NCI-H2107 (cell line): ENCODE data around the gene MRTO4.
"Not testable (repeated sequence)": the region's sequence is repeated elsewhere in the genome, so short reads cannot be mapped to it uniquely, and the experiment has no call there.

ENCODE experiments used
- DNase-seq: peaks from one replicate; lab custom pipeline; 2025; lab: John Stamatoyannopoulos, UW

Gene MRTO4

GRCh38 chr1:19251305-19252196 is at the start of gene MRTO4, which contains the start of gene EMC1:
Gene MRTO4, plus strand, starts transcription at chr1:19251805. Its CDS starts 31 bp downstream, at chr1:19251836.
Gene EMC1, minus strand, starts transcription at chr1:19251524. Its CDS starts 15 bp downstream, at chr1:19251509.
- peak; percentile 56 for DNase-seq

- no peak for DNase-seq
Measured at GRCh38 chr1:19202396-19202795, 49.2 kb upstream of the MRTO4 start.

- DNase-seq: no peak
Measured at GRCh38 chr1:19203440-19203839, 48.2 kb upstream of the MRTO4 start.

GRCh38 chr1:19204446-19205266 is 46.9 kb upstream of the MRTO4 start:
- DNase-seq: no peak

- no peak for DNase-seq
Measured at GRCh38 chr1:19205403-19205802, 46.2 kb upstream of the MRTO4 start.

- no peak for DNase-seq
Measured at GRCh38 chr1:19205845-19206244, 45.8 kb upstream of the MRTO4 start.

- no peak for DNase-seq
Measured at GRCh38 chr1:19206947-19207346, 44.7 kb upstream of the MRTO4 start.

- no peak for DNase-seq
Measured at GRCh38 chr1:19208710-19209438, 42.7 kb upstream of the MRTO4 start.

GRCh38 chr1:19209439-19209989 is 42.1 kb upstream of the MRTO4 start:
- no peak for DNase-seq

GRCh38 chr1:19209990-19210771 is 41.4 kb upstream of the MRTO4 start, which contains the start of gene UBR4:
Gene UBR4, minus strand, starts transcription at chr1:19210266. Its CDS starts 18 bp downstream, at chr1:19210248.
- peak; percentile 95 for DNase-seq

- no peak for DNase-seq
Measured at GRCh38 chr1:19210772-19211549, 40.6 kb upstream of the MRTO4 start.

GRCh38 chr1:19212167-19212566 is 39.4 kb upstream of the MRTO4 start:
- DNase-seq: no peak

- DNase-seq: no peak
Measured at GRCh38 chr1:19213580-19213979, 38.0 kb upstream of the MRTO4 start.

- not testable (repeated sequence) for DNase-seq
Measured at GRCh38 chr1:19216585-19216984, 35.0 kb upstream of the MRTO4 start.

GRCh38 chr1:19219451-19219850 is 32.2 kb upstream of the MRTO4 start:
- no peak for DNase-seq

GRCh38 chr1:19220080-19220846 is 31.3 kb upstream of the MRTO4 start:
- DNase-seq: no peak

- no peak for DNase-seq
Measured at GRCh38 chr1:19220991-19221390, 30.6 kb upstream of the MRTO4 start.

- DNase-seq: no peak
Measured at GRCh38 chr1:19222573-19222972, 29.0 kb upstream of the MRTO4 start.
